KOPT-K1 (cell line): ENCODE results near the gene STEEP1.

ENCODE experiments used
- H3K27ac ChIP-seq: fragments of 200-600 bp; sonication (generic); 2 replicates; pipeline ENCODE4 v1.5.1; 2016; ENCODE audit warnings: antibody characterized with exemption, mild to moderate bottlenecking, low read depth, low read length; ENCODE audit not compliant: poor library complexity, severe bottlenecking
- H3K36me3 ChIP-seq: fragments of 200-600 bp; sonication (generic); 2 replicates; pipeline ENCODE4 v1.5.1; 2017; ENCODE audit warnings: antibody characterized with exemption, mild to moderate bottlenecking, low read length, moderate library complexity; ENCODE audit not compliant: insufficient read depth
- H3K9me3 ChIP-seq: fragments of 200-600 bp; sonication (generic); 2 replicates; pipeline ENCODE4 v1.5.1; 2017; ENCODE audit warnings: antibody characterized with exemption, low read length, mild to moderate bottlenecking; ENCODE audit not compliant: insufficient read depth, poor library complexity, severe bottlenecking

The STEEP1 gene

GRCh38 chrX:119570351-119570835, 5.2 kb upstream of the STEEP1 start:
- Histone ChIP-seq H3K9me3 (no peaks in the 10 kb centered on the region), H3K27ac (no peak overlapping the region), H3K36me3 (no peaks in the 10 kb centered on the region)

GRCh38 chrX:119552508-119552907, 12.7 kb downstream of the STEEP1 start:
- Histone ChIP-seq H3K9me3 (no peaks in the 10 kb centered on the region), H3K36me3 (peaks cover 3% of the 10 kb centered on the region), H3K27ac (no peak overlapping the region)

GRCh38 chrX:119549327-119550016, 15.7 kb downstream of the STEEP1 start:
- Histone ChIP-seq H3K27ac (no peak overlapping the region), H3K36me3 (peaks cover 3% of the 10 kb centered on the region), H3K9me3 (no peaks in the 10 kb centered on the region)

DNA sequence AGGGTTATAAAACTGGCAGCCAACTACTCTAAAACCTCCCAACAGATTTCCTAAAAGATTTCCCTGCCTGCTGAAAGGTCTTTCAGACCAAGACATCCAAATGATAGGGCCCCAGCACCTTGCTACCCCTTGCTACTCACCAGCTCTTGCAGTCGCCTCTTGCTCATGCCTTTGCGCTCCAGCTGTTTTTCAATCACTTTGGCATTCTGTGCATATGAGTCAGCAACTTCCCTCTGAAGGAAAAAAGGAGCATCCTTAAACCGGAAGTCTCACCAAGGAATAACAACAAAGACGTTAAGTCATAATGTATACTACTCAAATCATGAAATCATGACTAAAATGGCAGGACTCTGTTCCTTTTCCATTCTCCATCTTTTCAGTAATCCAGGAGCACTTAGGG, 24.0 kb downstream of the STEEP1 start:
- peaks cover 15% of the 10 kb centered on the region; the same call in 1 of the 2 replicates for H3K36me3 ChIP-seq
- H3K9me3 ChIP-seq: no peaks in the 10 kb centered on the region
- H3K27ac ChIP-seq: no peak overlapping the region

DNA sequence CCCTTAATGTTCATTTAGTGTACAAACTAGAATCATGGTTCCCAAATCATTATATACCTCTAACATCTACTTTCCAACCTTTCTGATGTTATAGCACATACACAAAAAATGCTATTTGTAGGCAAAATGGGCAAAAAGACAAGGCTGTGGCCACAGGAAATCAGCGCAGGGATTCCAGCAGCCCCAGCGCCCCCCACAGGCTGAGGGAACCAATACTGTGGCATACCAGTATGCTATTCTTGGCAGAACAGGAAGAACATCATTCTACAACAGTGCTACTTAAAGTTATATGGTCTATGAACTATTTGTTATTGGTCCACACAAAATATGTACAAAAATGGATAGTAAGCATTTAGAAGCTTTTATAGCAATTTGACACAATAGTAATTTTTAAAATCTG, 25.3 kb downstream of the STEEP1 start:
- Histone ChIP-seq H3K9me3 (no peaks in the 10 kb centered on the region), H3K27ac (no peak overlapping the region), H3K36me3 (peaks cover 15% of the 10 kb centered on the region; the same call in 1 of the 2 replicates)

DNA sequence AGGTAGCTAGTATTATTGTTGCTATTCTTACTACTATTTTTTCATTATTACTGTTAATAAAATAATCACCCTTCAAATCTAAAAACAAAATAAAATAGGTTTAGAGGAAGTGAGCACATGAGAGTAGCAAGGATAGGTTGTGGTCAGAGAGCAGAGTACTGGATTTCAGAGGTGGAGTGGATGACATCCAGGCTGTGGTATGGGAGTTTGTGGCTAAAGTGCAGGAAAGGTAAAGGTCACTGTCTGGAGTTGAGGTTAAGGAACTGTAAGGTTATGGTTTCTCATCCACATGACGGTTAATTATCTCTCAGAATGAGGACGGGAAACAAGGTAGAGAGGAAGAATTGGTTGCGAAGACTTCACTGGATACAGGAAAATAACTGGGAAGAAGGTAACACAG, 27.7 kb downstream of the STEEP1 start:
- H3K36me3 ChIP-seq: peaks cover 15% of the 10 kb centered on the region; the same call in 1 of the 2 replicates
- no peaks in the 10 kb centered on the region for H3K9me3 ChIP-seq
- H3K27ac ChIP-seq: no peak overlapping the region

DNA sequence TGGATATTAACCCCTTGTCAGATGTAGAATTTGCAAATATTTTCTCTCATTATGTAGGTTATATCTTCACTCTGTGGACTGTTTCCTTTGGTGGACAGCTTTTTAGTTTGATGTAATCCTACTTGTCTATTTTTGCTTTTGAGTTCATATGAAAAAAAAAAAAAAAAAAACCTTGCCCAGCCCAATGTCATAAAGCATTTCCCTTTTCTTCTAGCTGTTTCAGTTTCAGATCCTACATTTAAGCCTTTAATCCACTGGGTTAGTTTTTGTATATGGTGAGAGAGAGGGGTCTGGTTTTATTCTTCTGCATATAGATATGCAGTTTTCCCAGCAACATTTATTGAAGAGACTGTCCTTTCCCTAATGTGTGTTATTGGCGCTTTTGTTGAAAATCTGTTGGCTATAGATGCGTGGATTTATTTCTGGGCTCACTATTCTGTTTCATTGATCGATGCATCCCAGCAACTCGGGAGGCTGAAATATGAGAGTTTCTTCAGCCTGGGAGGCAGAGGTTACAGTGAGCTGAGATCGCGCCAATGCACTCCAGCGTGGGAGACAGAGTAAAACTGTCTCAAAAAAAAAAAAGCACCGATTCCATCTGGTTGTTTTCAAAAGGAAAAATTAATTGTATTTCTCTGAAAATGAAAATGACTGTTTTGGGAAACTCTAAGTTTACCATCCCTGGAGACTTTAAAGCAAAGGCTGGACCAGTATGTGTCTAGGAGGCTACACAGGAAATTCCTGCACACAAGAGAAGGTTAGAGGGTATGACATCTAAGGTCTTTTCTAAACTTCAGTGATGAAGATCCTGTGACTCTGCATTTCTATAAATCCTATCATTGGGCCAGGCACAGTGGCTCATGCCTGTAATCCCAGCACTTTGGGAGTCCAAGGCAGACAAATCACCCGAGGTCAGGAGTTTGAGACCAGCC, 35.6 kb downstream of the STEEP1 start:
- Histone ChIP-seq H3K36me3 (no peaks in the 10 kb centered on the region), H3K27ac (no peak overlapping the region), H3K9me3 (no peaks in the 10 kb centered on the region)

DNA sequence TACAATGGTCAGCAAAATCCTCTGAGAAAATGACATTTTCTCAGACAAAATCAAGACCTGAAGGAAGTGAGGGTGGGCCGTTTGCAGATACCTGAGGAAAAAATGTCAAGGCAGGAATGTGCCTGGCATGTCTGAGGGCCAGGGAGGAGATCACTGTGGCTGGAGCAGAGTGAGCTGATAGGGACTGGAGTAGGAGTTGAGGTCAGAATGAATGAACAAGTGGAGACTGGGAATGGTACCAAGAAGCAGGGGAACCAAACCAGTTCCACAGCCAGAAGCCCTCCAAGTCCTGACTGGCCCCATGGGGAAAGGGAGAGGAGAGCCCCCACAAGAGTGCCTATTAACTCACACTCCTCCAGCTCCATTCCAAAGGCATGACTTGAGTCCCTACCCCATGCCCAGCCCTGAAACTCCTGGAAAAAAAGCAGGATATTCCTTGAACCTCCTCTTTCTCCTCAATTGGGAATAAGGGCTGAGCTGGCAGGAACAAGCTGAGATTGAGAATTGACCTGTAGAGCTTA, 41.5 kb downstream of the STEEP1 start:
- no peaks in the 10 kb centered on the region for H3K36me3 ChIP-seq
- no peak overlapping the region for H3K27ac ChIP-seq
- H3K9me3 ChIP-seq: no peaks in the 10 kb centered on the region

DNA sequence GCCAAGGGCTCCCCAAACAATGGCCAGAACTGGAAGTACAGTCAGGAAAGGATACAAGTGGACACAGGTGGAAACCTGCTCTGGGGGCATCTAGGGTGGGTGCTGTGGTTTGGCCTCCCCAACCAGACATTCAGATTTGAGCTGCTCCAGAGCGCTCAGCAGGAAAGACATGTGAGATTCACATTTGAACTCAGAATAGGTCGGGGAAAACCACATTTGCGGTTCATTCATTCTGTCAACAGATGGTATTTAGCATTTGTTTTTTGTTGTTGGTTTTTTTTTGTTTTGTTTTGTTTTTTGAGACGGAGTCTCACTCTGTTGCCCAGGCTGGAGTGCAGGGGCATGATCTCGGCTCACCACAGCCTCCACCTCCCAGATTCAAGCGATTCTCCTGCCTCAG, 44.0 kb downstream of the STEEP1 start:
- H3K36me3 ChIP-seq: no peaks in the 10 kb centered on the region
- no peak overlapping the region for H3K27ac ChIP-seq
- H3K9me3 ChIP-seq: no peaks in the 10 kb centered on the region

DNA sequence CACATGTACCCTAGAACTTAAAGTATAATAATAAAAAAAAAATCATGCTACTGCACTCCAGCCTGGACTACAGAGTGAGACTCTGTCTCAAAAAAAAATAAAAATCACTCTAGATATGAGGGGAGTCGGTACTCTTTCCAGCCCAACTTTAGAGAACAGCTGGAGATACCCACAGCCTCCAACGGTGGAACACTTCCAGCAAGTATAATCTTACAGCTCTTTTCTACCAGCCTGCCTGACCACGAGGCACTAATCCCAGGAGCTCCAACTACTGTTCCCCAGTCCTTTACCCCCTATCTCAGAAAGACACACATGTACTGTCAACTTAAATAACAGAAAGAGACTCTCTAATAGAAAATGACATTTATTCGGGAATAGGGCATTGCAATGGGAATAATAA, 46.8 kb downstream of the STEEP1 start:
- no peaks in the 10 kb centered on the region for H3K9me3 ChIP-seq
- no peaks in the 10 kb centered on the region for H3K36me3 ChIP-seq

GRCh38 chrX:119516157-119516702, 49.0 kb downstream of the STEEP1 start:
- Histone ChIP-seq H3K9me3 (no peaks in the 10 kb centered on the region), H3K27ac (no peak overlapping the region)

More for the DNA sequence above, 46.8 kb downstream of the STEEP1 start:
- no peak overlapping the region for H3K27ac ChIP-seq

GRCh38 chrX:119512146-119512800, 52.9 kb downstream of the STEEP1 start:
- Histone ChIP-seq H3K27ac (no peak overlapping the region), H3K36me3 (no peaks in the 10 kb centered on the region), H3K9me3 (no peaks in the 10 kb centered on the region)

More at GRCh38 chrX:119516157-119516702, 49.0 kb downstream of the STEEP1 start:
- no peaks in the 10 kb centered on the region for H3K36me3 ChIP-seq

DNA sequence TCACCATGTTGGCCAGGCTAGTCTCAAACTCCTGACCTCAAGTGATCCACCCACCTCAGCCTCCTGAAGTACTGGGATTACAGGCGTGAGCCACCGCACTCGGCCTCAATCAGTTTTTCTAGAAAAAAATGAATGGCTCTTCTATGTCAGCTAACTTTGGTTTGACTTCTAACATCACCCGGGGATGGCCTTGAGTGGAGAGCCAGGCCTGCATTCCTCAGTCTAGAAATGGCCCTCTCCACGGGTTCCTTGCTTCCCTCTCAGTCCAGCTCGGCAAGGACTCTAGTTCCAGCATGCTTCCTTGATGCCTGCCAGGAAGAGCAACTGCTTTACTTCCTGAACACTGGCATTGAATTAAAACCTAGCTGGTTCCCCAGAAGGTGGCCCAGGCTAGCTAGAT, 58.0 kb downstream of the STEEP1 start:
- no peaks in the 10 kb centered on the region for H3K36me3 ChIP-seq
- H3K9me3 ChIP-seq: no peaks in the 10 kb centered on the region
- H3K27ac ChIP-seq: no peak overlapping the region

DNA sequence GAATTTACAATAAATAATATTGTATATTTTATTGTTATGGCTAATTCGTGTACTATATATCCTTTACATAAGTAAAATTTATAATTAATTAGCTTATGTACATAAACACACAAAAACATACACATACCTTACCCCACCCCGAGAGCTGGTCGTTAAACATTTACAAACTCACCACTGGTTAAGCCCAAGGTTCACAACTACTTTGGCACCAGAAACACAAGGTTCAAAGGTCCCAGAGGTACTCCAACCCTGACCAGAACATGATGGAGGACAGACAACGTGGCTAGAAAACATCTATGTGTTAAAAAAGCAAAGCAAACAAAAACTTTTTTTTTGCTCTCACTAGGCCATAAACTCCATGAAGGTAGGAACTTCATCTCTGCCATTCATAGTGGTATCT, 59.3 kb downstream of the STEEP1 start:
- Histone ChIP-seq H3K27ac (no peak overlapping the region), H3K36me3 (no peaks in the 10 kb centered on the region), H3K9me3 (no peaks in the 10 kb centered on the region)
